B cell (primary cell): ENCODE measurements around the gene ZNF358. TPM values are rescaled to one million over a fixed set of nuclear protein-coding genes. Genes with fewer than 3 reads are reported as not detected.

Experiments used
- ATAC-seq: fragments of 200-7000 bp; cut with Tn5 transposase; one replicate; pipeline ENCODE4 v1.10.0; 2021; ENCODE audit warnings: low read depth, mild to moderate bottlenecking, moderate number of reproducible peaks, moderate library complexity
- CTCF ChIA-PET: fragments of 350-600 bp; sonication (Branson Sonifier 250); formaldehyde crosslinking; loops from one replicate; lab custom pipeline; 2021; ENCODE audit warnings: antibody characterized with exemption, inconsistent platforms; lab: Charles Lee
- POLR2A ChIA-PET: fragments of 350-600 bp; sonication (Branson Sonifier 250); formaldehyde crosslinking; loops from one replicate; lab custom pipeline; 2021; ENCODE audit warnings: antibody characterized with exemption; lab: Charles Lee
- DNase-seq: peaks from one replicate; pipeline ENCODE4 v3.0.0; 2013
- H2AFZ ChIP-seq: 2 replicates; pipeline ENCODE4 v1.6.1; 2012; ENCODE audit warnings: mild to moderate bottlenecking, low read depth, low read length; ENCODE audit not compliant: insufficient read depth, poor library complexity, severe bottlenecking
- H3K27ac ChIP-seq, 2 donors: 1 replicate in 1 of 2; 2 replicates in 1 of 2; pipeline ENCODE4 v1.5.1; 2012 to 2013; ENCODE audit warnings: low read length in 2 of 2, mild to moderate bottlenecking in 2 of 2, moderate library complexity in 1 of 2
- H3K27me3 ChIP-seq, 4 experiments: fragments of 200-600 bp in 1 of 4; sonication (generic) in 1 of 4; replicated peaks in 1 of 4; 1 replicate in 2 of 4; 2 replicates in 2 of 4; pipeline versions ENCODE4 v1.6.1 to v1.7.0; 2013 to 2016; ENCODE audit warnings: low read length in 3 of 4, mild to moderate bottlenecking in 2 of 4, mixed read lengths in 1 of 4, moderate library complexity in 1 of 4; ENCODE audit not compliant: insufficient read depth in 4 of 4, control insufficient read depth in 3 of 4; ENCODE audit errors: control extremely low read depth in 1 of 4
- H3K36me3 ChIP-seq, 2 experiments: replicated peaks in 1 of 2; 1 replicate in 1 of 2; 2 replicates in 1 of 2; pipeline versions ENCODE4 v1.6.1 to v1.7.1; 2013; ENCODE audit warnings: low read length in 1 of 2; ENCODE audit not compliant: insufficient read depth in 2 of 2, control insufficient read depth in 1 of 2; ENCODE audit errors: control extremely low read depth in 1 of 2, extremely low read depth in 1 of 2
- H3K4me1 ChIP-seq, 2 donors: fragments of 200-600 bp in 1 of 2; sonication (generic) in 1 of 2; 1 replicate in 1 of 2; 2 replicates in 1 of 2; pipeline versions ENCODE4 v1.5.1 to v1.6.1; 2013 to 2017; ENCODE audit warnings: low read length in 2 of 2; ENCODE audit not compliant: control insufficient read depth in 2 of 2, insufficient read depth in 2 of 2
- H3K4me2 ChIP-seq: replicated peaks from 2 replicates; pipeline ENCODE3; 2012; ENCODE audit warnings: mild to moderate bottlenecking, low read depth, low read length; ENCODE audit not compliant: poor library complexity, severe bottlenecking
- H3K4me3 ChIP-seq, 5 experiments: fragments of 200-600 bp in 1 of 5; sonication (generic) in 1 of 5; 1 replicate in 3 of 5; 2 replicates in 2 of 5; pipeline versions ENCODE4 v1.5.1 to v1.7.0; 2011 to 2016; ENCODE audit warnings: low read length in 4 of 5, mild to moderate bottlenecking in 4 of 5, low read depth in 2 of 5, control low read depth in 1 of 5, moderate library complexity in 1 of 5; ENCODE audit not compliant: insufficient read depth in 1 of 5; ENCODE audit errors: control extremely low read depth in 1 of 5, extremely low read depth in 1 of 5
- H3K79me2 ChIP-seq: fragments of 200-600 bp; sonication (generic); one replicate; pipeline ENCODE4 v1.6.0; 2016; ENCODE audit warnings: low read length; ENCODE audit not compliant: control insufficient read depth, insufficient read depth
- H3K9ac ChIP-seq: fragments of 200-600 bp; sonication (generic); 2 replicates; pipeline ENCODE4 v1.6.1; 2017; ENCODE audit warnings: mild to moderate bottlenecking, low read length, moderate library complexity
- H3K9me3 ChIP-seq, 3 donors: one replicate each; pipeline versions ENCODE4 v1.6.1 to v1.7.1; 2013; ENCODE audit warnings: low read length in 2 of 3; ENCODE audit not compliant: control insufficient read depth in 2 of 3, insufficient read depth in 1 of 3; ENCODE audit errors: control extremely low read depth in 1 of 3
- H4K20me1 ChIP-seq: 2 replicates; pipeline ENCODE4 v1.6.0; 2012; ENCODE audit warnings: mild to moderate bottlenecking, low read length; ENCODE audit not compliant: insufficient read depth, control insufficient read depth, poor library complexity, severe bottlenecking
- H3K27ac Mint-ChIP-seq: one replicate; pipeline ENCODE4 v1.8.0; 2021; ENCODE audit warnings: mixed read lengths
- H3K27me3 Mint-ChIP-seq: one replicate; pipeline ENCODE4 v1.8.0; 2021; ENCODE audit warnings: mixed read lengths
- H3K4me1 Mint-ChIP-seq: one replicate; pipeline ENCODE4 v1.8.0; 2021; ENCODE audit warnings: mixed read lengths
- H3K4me3 Mint-ChIP-seq: one replicate; pipeline ENCODE4 v1.8.0; 2021; ENCODE audit warnings: mixed read lengths
- H3K9me3 Mint-ChIP-seq: one replicate; pipeline ENCODE4 v1.8.0; 2022; ENCODE audit warnings: mixed read lengths; ENCODE audit not compliant: insufficient read depth
- EZH2 ChIP-seq: IDR thresholded peaks from 2 replicates; pipeline ENCODE4 v1.6.1; 2012; ENCODE audit warnings: borderline replicate concordance, low read depth, mild to moderate bottlenecking, moderate library complexity, low read length; ENCODE audit not compliant: insufficient read depth, poor library complexity, severe bottlenecking
- WGBS: methylation state at CpG from one replicate; pipeline ENCODE4 v1.1.5; 2013; ENCODE audit warnings: missing lambda C conversion rate; ENCODE audit not compliant: insufficient coverage; 5-methylcytosine and 5-hydroxymethylcytosine counted together
- intact Hi-C: fragments of 100-400 bp; cut with micrococcal nuclease; formaldehyde crosslinking; loops from one replicate; pipeline ENCODE4 v1.10.0; 2022
- polyA plus RNA-seq: library from polyadenylated mRNA; depleted of rRNA; stranded (reverse); fragments of >200 nt; gene quantifications from 2 replicates; pipeline ENCODE4 v1.2.3, GENCODE V29; 2012
- total RNA-seq, 2 donors: library from RNA; stranded (reverse); fragments of 120-200 nt in 1 of 2; gene quantifications; 1 replicate in 1 of 2; 2 replicates in 1 of 2; pipeline versions ENCODE4 v1.2.3 to v1.2.4, GENCODE V29; 2013 to 2022
- TF ChIP-seq, protein P1 (sequence below): fragments of 200-600 bp; IDR thresholded peaks from one replicate; pipeline ENCODE4 v1.8.0; 2022; ENCODE audit warnings: antibody characterized with exemption, mild to moderate bottlenecking

The ZNF358 gene
- total and polyA plus RNA-seq, 2 donors (not counting 1 experiment from before 2014, with no cell fraction given): 8.5 to 17.5 TPM

DNA sequence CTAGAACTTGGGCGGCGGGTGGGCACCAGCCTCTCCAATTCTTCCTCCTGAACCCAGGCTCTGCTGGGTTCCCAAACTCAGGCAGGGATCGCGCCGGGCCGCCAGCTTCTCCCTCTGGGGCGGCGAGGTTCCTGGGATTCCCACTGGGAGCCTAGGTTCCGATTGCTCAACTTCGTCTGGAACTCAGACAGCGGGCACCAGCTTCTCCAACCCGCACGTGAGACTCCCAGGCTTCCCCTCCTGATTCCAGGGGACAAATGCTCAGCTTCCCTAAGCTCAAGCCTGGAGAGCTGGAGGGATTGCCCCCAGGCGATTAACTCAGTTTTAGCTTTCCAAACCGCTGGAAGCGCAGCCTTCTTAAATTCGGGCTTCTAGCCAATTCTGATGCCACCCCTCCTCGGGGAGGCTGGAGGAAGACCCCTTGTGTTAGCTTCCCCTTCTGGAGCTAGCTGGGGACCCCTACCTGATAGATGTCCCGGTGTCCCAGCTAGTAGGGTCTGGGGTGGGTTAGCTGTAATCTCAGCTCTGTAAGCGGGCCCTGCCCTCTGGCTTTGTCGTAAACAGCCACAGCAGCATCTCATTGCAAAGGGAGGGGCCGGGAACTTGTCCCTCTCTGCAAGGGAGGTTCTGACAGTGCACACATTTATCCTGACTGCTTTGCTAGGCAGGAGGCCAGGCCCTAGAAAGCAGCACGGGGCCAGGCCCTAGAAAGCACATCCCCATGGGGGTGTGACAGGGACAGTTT, 7.2 kb downstream of the ZNF358 start:
- POLR2A ChIA-PET: interaction anchor here (1.5 to 2.4 kb wide), 3 partner anchors 10 to 25 kb away, joined by 4 to 24 read pairs (median 10); partner anchors contain the start of gene PNPLA6
- CTCF ChIA-PET: interaction anchor here (1.2 to 1.9 kb wide), 2 partner anchors 10 to 45 kb away, joined by 5 read pairs; no protein-coding TSS in a partner anchor
- Mint-ChIP-seq H3K27ac (peak overlapping the region; percentile 46), H3K4me1 (peaks cover 12% of the 10 kb centered on the region), H3K4me3 (peak overlapping the region; percentile 91), H3K9me3 (no peaks in the 10 kb centered on the region), H3K27me3 (no peaks in the 10 kb centered on the region)
- intact Hi-C loops: loop anchor here (1.0 to 5.0 kb wide), 5 partner anchors 11 to 1801 kb away; partner anchors contain the start of genes CATSPERD, LONP1, PET100 and PEX11G
- DNase-seq (no peak), ATAC-seq (no peak)
- Histone ChIP-seq H3K4me3 (peak overlapping the region; percentile 23 to 75 (median 67)), H3K36me3 (no peaks in the 10 kb centered on the region), H3K79me2 (no peaks in the 10 kb centered on the region), H2AFZ (peak overlapping the region; percentile 80), H3K4me1 (peaks cover 13 to 23% of the 10 kb centered on the region in 2 donors), H3K4me2 (peak overlapping the region; percentile 95), H3K9ac (peak overlapping the region; percentile 75), H3K9me3 (peaks cover 0 to 3% (median 0%) of the 10 kb centered on the region in 3 donors), H3K27me3 (no peaks in the 10 kb centered on the region), H4K20me1 (no peaks in the 10 kb centered on the region), H3K27ac (peak overlapping the region in 1 of 2 donors; percentile 55)
- WGBS: 17% methylated on average over 23 of the region's 23 CpGs
- TF ChIP-seq, protein P1, sequence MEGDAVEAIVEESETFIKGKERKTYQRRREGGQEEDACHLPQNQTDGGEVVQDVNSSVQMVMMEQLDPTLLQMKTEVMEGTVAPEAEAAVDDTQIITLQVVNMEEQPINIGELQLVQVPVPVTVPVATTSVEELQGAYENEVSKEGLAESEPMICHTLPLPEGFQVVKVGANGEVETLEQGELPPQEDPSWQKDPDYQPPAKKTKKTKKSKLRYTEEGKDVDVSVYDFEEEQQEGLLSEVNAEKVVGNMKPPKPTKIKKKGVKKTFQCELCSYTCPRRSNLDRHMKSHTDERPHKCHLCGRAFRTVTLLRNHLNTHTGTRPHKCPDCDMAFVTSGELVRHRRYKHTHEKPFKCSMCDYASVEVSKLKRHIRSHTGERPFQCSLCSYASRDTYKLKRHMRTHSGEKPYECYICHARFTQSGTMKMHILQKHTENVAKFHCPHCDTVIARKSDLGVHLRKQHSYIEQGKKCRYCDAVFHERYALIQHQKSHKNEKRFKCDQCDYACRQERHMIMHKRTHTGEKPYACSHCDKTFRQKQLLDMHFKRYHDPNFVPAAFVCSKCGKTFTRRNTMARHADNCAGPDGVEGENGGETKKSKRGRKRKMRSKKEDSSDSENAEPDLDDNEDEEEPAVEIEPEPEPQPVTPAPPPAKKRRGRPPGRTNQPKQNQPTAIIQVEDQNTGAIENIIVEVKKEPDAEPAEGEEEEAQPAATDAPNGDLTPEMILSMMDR: no peak
- no peak for TF ChIP-seq EZH2

DNA sequence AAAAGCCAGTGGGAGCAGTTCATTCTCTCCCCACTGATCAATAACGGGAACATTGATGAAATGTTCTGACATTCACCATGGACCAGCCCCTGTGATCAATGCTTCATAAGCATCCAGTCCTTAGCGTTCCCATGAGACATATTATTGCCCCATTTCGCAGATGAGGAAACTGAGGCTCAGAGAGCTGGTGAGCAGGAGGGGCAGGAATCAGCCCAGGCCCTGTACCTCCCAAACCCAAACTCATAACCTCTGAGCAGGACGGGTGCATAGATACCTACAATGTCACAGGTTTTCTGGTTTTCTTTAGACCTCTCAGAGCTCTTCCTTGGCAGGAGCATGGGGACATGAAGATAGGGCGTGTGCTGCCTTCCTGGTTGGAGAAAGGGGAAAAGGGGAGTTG, 8.6 kb downstream of the ZNF358 start:
- ChIA-PET CTCF (no interaction called here), POLR2A (interaction anchor here (0.6 kb wide), 1 partner anchor 126 kb away, joined by 4 read pairs; no protein-coding TSS in a partner anchor)
- Histone ChIP-seq H3K4me3 (no peak overlapping the region), H4K20me1 (no peaks in the 10 kb centered on the region), H3K27me3 (no peaks in the 10 kb centered on the region), H3K4me1 (peaks cover 13 to 23% of the 10 kb centered on the region in 2 donors), H3K9me3 (peaks cover 0 to 3% (median 0%) of the 10 kb centered on the region in 3 donors), H3K27ac (no peak overlapping the region), H2AFZ (no peak overlapping the region), H3K9ac (no peak overlapping the region), H3K36me3 (peaks cover 0 to 5% of the 10 kb centered on the region in 2 experiments), H3K79me2 (no peaks in the 10 kb centered on the region), H3K4me2 (no peak overlapping the region)
- Mint-ChIP-seq H3K27ac (no peak overlapping the region), H3K4me1 (peaks cover 12% of the 10 kb centered on the region), H3K9me3 (no peaks in the 10 kb centered on the region), H3K27me3 (no peaks in the 10 kb centered on the region), H3K4me3 (peak overlapping the region; percentile 29)
- ATAC-seq: no peak
- intact Hi-C loops: loop anchor here (5.0 kb wide), 1 partner anchor 1802 kb away; the partner anchor contains the start of genes CATSPERD and LONP1
- no peak for DNase-seq
- TF ChIP-seq EZH2: no peak
- TF ChIP-seq, protein P1: no peak
- 93% methylated on average over 3 of the region's 5 CpGs for WGBS
